ENCODE data around the gene MYOD1. TPM values are rescaled to one million over a fixed set of nuclear protein-coding genes. Genes with fewer than 3 reads are reported as not detected.

Gene MYOD1
- total RNA-seq, 1 donor from 2014 or later = not detected

DNA sequence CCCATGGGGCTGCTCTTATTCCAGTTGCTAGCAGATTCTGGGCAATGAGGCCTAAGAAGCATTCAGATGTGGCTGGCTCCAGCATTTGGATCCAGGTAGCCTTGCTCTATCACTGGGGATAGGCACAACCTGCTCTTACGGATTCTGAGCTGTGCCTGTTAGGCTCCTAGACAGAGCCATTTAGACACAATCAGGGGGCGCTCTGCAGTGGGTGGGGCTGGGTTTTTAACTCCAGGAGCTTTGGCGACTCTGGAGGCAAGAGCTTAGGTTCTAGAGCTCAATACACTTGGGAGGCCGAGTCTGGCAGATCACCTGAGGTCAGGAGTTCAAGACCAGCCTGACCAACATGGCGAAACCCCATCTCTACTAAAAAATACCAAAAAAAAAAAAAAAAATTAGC lies 47.2 kb downstream of the MYOD1 start:
- Mint-ChIP-seq H3K9me3 (ENCODE audit: low read depth) (no peaks in the 10 kb centered on the region), H3K27ac (ENCODE audit: unreplicated experiment) (no peak overlapping the region)
- TF ChIP-seq, protein P1, sequence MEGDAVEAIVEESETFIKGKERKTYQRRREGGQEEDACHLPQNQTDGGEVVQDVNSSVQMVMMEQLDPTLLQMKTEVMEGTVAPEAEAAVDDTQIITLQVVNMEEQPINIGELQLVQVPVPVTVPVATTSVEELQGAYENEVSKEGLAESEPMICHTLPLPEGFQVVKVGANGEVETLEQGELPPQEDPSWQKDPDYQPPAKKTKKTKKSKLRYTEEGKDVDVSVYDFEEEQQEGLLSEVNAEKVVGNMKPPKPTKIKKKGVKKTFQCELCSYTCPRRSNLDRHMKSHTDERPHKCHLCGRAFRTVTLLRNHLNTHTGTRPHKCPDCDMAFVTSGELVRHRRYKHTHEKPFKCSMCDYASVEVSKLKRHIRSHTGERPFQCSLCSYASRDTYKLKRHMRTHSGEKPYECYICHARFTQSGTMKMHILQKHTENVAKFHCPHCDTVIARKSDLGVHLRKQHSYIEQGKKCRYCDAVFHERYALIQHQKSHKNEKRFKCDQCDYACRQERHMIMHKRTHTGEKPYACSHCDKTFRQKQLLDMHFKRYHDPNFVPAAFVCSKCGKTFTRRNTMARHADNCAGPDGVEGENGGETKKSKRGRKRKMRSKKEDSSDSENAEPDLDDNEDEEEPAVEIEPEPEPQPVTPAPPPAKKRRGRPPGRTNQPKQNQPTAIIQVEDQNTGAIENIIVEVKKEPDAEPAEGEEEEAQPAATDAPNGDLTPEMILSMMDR (IDR thresholded peaks at IDR 0.05) = peak; percentile 35

GRCh38 chr11:17767301-17767885 lies 48.0 kb downstream of the MYOD1 start:
- TF ChIP-seq, protein P1 (IDR thresholded peaks at IDR 0.05) = no peak
- Mint-ChIP-seq H3K4me3 (ENCODE audit: unreplicated experiment) (no peak overlapping the region), H3K27ac (ENCODE audit: unreplicated experiment) (no peak overlapping the region), H3K9me3 (ENCODE audit: low read depth) (no peaks in the 10 kb centered on the region), H3K36me3 (ENCODE audit: low read depth) (no peaks in the 10 kb centered on the region), H3K4me1 (ENCODE audit: low read depth) (no peaks in the 10 kb centered on the region), H3K27me3 (ENCODE audit: low read depth) (peaks cover 10% of the 10 kb centered on the region)
- DNase-seq (ENCODE audit: low spot score) = peak; percentile 44

More for the DNA sequence above, 47.2 kb downstream of the MYOD1 start:
- H3K27me3 Mint-ChIP-seq (ENCODE audit: low read depth) = peaks cover 15% of the 10 kb centered on the region
- peak; percentile 21 for DNase-seq (ENCODE audit: low spot score)
- no peaks in the 10 kb centered on the region for H3K36me3 Mint-ChIP-seq (ENCODE audit: low read depth)
- no peaks in the 10 kb centered on the region for H3K4me1 Mint-ChIP-seq (ENCODE audit: low read depth)
- no peak overlapping the region for H3K4me3 Mint-ChIP-seq (ENCODE audit: unreplicated experiment)

DNA sequence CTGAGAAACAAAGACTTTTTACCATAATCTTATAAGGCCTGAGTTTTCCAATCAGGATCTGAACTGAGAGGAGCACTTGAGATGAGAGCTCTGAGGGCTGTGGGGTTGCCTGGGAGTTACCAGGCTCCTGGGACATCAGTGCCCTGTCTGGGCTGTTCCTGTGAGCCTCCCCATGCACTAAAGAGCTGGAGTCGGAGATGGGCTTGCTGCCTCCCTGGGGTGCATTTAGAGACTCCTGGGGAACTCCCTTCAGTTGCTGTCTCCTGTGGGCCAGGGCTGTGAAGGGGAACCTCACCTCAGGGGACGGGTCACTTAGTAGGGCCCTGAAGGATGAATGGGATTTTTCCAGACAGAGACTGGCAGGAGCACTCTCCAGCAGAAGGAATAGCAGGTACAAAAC lies 48.5 kb downstream of the MYOD1 start:
- no peaks in the 10 kb centered on the region for H3K36me3 Mint-ChIP-seq (ENCODE audit: low read depth)
- TF ChIP-seq, protein P1 (IDR thresholded peaks at IDR 0.05) = no peak
- DNase-seq (ENCODE audit: low spot score) = peak; percentile 52
- H3K27ac Mint-ChIP-seq (ENCODE audit: unreplicated experiment) = no peak overlapping the region
- H3K9me3 Mint-ChIP-seq (ENCODE audit: low read depth) = no peaks in the 10 kb centered on the region
- peaks cover 8% of the 10 kb centered on the region for H3K27me3 Mint-ChIP-seq (ENCODE audit: low read depth)
- no peaks in the 10 kb centered on the region for H3K4me1 Mint-ChIP-seq (ENCODE audit: low read depth)
- H3K4me3 Mint-ChIP-seq (ENCODE audit: unreplicated experiment) = no peak overlapping the region

DNA sequence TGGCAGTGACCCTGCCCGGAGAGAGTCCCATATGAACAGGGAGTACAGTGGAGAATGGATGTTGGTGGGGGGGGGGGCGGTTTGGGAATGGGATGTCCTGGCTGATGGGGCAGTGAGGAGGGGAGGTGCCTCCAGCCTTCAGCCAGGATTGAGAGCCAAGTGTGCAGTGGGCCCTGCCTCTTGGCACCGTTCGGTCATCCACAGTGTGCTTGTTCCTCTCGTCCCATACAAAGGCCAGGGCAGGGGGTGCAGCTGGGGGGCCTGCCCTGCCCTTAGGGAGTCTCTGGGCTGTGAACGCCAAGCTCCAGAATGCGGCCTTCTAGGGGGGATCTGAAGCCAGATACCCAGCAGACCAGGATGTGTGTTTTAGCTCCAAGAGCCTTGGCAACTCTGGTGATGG lies 49.2 kb downstream of the MYOD1 start:
- Mint-ChIP-seq H3K27me3 (ENCODE audit: low read depth) (peaks cover 8% of the 10 kb centered on the region), H3K4me1 (ENCODE audit: low read depth) (no peaks in the 10 kb centered on the region), H3K27ac (ENCODE audit: unreplicated experiment) (no peak overlapping the region), H3K9me3 (ENCODE audit: low read depth) (no peaks in the 10 kb centered on the region), H3K36me3 (ENCODE audit: low read depth) (no peaks in the 10 kb centered on the region), H3K4me3 (ENCODE audit: unreplicated experiment) (no peak overlapping the region)
- DNase-seq (ENCODE audit: low spot score) = peak; percentile 69
- TF ChIP-seq, protein P1 (IDR thresholded peaks at IDR 0.05) = no peak

DNA sequence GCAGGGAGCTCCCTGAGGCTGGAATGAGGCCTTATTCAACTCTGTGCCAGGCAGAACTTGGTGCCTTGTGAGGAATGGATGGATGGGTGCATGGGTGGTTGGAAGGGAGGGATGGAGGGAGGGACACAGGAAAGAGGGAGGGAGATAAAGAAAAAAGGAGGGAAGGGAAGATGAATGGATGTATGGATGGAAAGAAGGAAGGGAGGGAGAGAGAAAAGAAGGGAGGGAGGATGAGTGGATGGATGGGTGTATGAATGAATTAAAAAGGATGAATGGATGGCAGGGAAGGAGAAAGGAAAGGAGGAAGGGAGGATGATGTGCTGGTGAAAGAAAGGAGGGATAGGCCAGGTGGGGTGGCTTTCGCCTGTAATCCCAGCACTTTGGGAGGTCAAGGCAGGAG lies 49.8 kb downstream of the MYOD1 start:
- Mint-ChIP-seq H3K9me3 (ENCODE audit: low read depth) (no peaks in the 10 kb centered on the region), H3K36me3 (ENCODE audit: low read depth) (no peaks in the 10 kb centered on the region), H3K4me3 (ENCODE audit: unreplicated experiment) (no peak overlapping the region), H3K4me1 (ENCODE audit: low read depth) (no peaks in the 10 kb centered on the region), H3K27me3 (ENCODE audit: low read depth) (peaks cover 8% of the 10 kb centered on the region), H3K27ac (ENCODE audit: unreplicated experiment) (no peak overlapping the region)
- TF ChIP-seq, protein P1 (IDR thresholded peaks at IDR 0.05) = no peak
- no peak for DNase-seq (ENCODE audit: low spot score)
